GM18526 (cell line): ENCODE results near the gene RBM19.

Experiments
- POLR2A ChIP-seq: IDR thresholded peaks from 3 replicates; pipeline ENCODE4 v1.6.1; 2011; ENCODE audit not compliant: insufficient read length; ENCODE audit errors: extremely low read depth

RBM19 gene

GRCh38 chr12:113796066-113796827 lies 169.9 kb downstream of the RBM19 start:
- TF ChIP-seq POLR2A = no peak

- TF ChIP-seq POLR2A = no peak
Observed at GRCh38 chr12:113795445-113795844, 170.7 kb downstream of the RBM19 start.

- no peak for TF ChIP-seq POLR2A
Observed at GRCh38 chr12:113794774-113795173, 171.4 kb downstream of the RBM19 start.

GRCh38 chr12:113793250-113793649 lies 172.9 kb downstream of the RBM19 start:
- TF ChIP-seq POLR2A = no peak

- TF ChIP-seq POLR2A = no peak
Observed at GRCh38 chr12:113792450-113792849, 173.7 kb downstream of the RBM19 start.

GRCh38 chr12:113788020-113788856 lies 177.9 kb downstream of the RBM19 start:
- TF ChIP-seq POLR2A = no peak

GRCh38 chr12:113786107-113786506 lies 180.0 kb downstream of the RBM19 start:
- no peak for TF ChIP-seq POLR2A

GRCh38 chr12:113783811-113784210 lies 182.3 kb downstream of the RBM19 start:
- no peak for TF ChIP-seq POLR2A

- no peak for TF ChIP-seq POLR2A
Observed at GRCh38 chr12:113782873-113783272, 183.3 kb downstream of the RBM19 start.

GRCh38 chr12:113781415-113782198 lies 184.5 kb downstream of the RBM19 start:
- no peak for TF ChIP-seq POLR2A

GRCh38 chr12:113779774-113780173 lies 186.4 kb downstream of the RBM19 start:
- no peak for TF ChIP-seq POLR2A

- no peak for TF ChIP-seq POLR2A
Observed at GRCh38 chr12:113778432-113779132, 187.5 kb downstream of the RBM19 start.

- TF ChIP-seq POLR2A = no peak
Observed at GRCh38 chr12:113777751-113778150, 188.4 kb downstream of the RBM19 start.

- no peak for TF ChIP-seq POLR2A
Observed at GRCh38 chr12:113776536-113776935, 189.6 kb downstream of the RBM19 start.

GRCh38 chr12:113774526-113774925 lies 191.6 kb downstream of the RBM19 start:
- no peak for TF ChIP-seq POLR2A
